Adipocyte (in vitro differentiated cells): ENCODE results near the gene RPL10A.

ENCODE experiments used
- DNase-seq: peaks from one replicate; pipeline ENCODE4 v3.0.0-alpha.2; 2015; ENCODE audit warnings: low read depth
- H3K27me3 ChIP-seq: replicated peaks from 2 replicates; pipeline ENCODE4 v1.7.0; 2013; ENCODE audit warnings: mild to moderate bottlenecking, low read length, moderate library complexity; ENCODE audit not compliant: control insufficient read depth, insufficient read depth
- H3K36me3 ChIP-seq: 2 replicates; pipeline ENCODE4 v1.7.0; 2013; ENCODE audit warnings: low read length, mild to moderate bottlenecking, moderate library complexity; ENCODE audit not compliant: control insufficient read depth, insufficient read depth, severe bottlenecking
- H3K4me1 ChIP-seq: 2 replicates; pipeline ENCODE4 v1.7.0; 2013; ENCODE audit warnings: mild to moderate bottlenecking, low read length, moderate library complexity; ENCODE audit not compliant: control insufficient read depth, insufficient read depth
- H3K4me3 ChIP-seq: 2 replicates; pipeline ENCODE4 v1.7.0; 2013; ENCODE audit warnings: mild to moderate bottlenecking, low read length, moderate library complexity
- H3K9ac ChIP-seq: 2 replicates; pipeline ENCODE4 v1.7.0; 2013; ENCODE audit warnings: mild to moderate bottlenecking, low read length, moderate library complexity
- H3K9me3 ChIP-seq: 2 replicates; pipeline ENCODE4 v1.7.0; 2013; ENCODE audit warnings: mild to moderate bottlenecking, low read length, moderate library complexity; ENCODE audit not compliant: control insufficient read depth

Gene RPL10A

DNA sequence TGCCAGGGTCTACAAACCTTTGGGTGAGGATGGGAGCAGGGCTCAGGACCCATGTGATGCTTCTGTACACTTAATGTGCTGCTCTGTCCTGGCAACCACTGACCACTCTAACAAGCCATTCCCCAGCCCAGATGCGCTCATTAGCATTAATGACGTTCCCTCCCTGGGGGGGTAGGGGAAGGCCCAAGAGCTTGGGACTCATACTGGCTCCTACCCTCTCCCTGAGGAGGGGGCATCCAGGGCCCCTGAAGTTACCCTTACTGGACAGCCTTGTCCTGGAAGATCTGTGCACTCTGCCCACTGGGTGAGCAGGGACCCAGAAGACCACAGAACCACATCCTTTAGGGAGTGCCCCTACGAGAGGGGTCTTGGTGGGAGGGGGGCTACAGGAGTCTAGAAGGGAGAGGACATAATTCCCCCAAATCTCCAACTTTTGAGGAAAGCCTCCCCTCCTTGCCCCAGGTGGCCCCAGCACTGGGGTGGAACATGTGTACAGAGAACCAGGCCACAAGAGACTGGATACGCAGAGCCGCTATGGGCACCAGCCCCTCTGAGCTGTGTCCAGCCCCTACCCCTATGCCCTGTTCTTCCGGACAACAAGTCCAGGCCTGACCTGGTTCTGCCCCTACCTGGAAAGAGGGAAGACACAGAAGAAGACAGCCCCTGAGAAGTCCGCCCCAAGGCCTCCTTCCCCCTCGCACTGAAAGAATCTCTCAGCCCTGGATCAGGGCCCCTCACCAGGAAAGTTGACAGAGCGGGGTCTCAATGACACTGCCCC, 27.2 kb downstream of the RPL10A start:
- H3K27me3 ChIP-seq = no peaks in the 10 kb centered on the region
- peaks cover 31% of the 10 kb centered on the region for H3K4me1 ChIP-seq
- no peaks in the 10 kb centered on the region for H3K36me3 ChIP-seq
- peak; percentile 42 for DNase-seq
- no peaks in the 10 kb centered on the region for H3K9me3 ChIP-seq
- H3K4me3 ChIP-seq = peak overlapping the region; percentile 87
- peak overlapping the region; percentile 83 for H3K9ac ChIP-seq

DNA sequence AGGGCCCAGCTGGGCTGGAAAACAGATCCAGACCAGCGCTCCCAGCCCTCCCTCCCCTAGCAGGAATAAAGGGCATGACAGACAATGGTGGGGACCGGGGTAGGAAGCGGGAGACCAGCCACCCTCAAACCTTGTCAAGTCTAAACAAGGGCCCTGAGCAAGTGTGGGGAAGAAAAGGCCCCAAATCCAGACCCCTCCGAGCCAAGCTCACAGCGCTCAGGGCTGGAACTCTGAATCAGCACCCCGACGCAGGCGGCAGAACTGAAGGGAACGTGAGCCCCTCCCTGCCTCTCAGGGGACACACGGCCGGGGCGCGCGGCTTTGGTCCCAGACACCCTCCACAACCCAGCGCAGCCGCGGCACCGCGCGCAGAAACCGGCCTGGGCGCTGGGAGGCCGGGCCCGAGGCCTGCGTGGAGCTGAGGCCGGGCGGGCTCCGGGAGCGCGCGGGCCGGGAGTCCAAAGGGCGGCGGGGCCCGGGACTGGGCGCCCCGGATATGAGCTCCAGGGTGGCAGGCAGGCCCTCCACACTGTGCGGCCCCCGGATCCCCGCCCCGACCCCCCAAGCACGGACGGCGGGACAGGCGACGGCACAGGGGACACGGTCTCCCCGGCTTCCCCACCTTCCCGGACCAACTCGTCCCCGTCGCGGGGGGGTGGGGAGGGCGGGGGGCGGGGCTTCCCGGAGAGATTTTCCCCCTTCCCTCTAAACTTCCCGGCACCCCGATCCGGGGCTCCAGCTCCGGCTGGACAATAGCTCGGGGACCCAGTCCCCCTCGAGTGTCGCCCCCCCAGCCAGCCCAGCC, 28.0 kb downstream of the RPL10A start:
- peak overlapping the region; percentile 87 for H3K4me3 ChIP-seq
- DNase-seq = peak; percentile 73
- peak overlapping the region; percentile 83 for H3K9ac ChIP-seq
- H3K27me3 ChIP-seq = no peaks in the 10 kb centered on the region
- H3K9me3 ChIP-seq = no peaks in the 10 kb centered on the region
- H3K36me3 ChIP-seq = no peaks in the 10 kb centered on the region
- peaks cover 29% of the 10 kb centered on the region for H3K4me1 ChIP-seq

DNA sequence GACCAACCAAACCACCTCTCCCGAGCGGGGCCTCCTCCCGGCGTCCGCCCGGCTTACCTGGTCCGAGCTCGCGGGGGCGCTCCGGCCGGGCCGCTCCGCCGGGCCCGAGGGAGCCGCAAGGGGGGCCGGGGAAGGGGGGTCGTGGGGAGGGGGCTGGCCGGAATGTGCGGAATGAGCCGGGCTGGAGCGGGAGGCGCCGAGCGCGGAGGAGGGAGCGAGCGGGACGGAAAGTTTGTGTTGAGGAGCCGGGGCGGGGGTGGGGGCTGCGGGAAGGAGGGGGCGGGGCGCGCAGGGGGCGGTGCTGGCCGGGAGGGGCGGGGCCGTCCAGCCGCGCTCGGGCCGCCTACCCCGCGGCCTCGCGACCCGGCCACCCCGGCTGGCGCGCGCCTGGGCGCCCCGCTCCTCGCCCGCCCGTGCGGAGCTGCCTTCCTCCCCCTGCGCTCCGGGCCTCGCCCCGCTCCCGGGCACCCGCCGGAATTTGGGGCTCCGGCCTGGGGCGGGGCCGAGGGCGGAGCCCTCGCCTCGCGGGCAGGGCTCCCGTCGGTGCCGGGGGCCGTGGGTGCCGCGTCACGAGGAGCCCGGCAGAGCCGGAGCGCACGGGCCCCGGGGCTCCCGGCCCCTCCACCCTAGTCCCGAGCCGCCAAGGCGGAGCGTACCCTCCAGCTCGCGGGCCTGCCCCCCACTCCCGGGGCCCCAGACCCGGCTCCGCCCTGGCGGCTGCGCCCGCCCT, 28.8 kb downstream of the RPL10A start, which contains the start of gene TEAD3:
TSS of gene TEAD3 (minus strand) at position 239 of the 730 bp plus-strand sequence.
- Histone ChIP-seq H3K4me1 (peaks cover 27% of the 10 kb centered on the region), H3K4me3 (peak within 1 kb of the TSS; percentile 87), H3K27me3 (no peaks in the 10 kb centered on the region), H3K9ac (peak within 1 kb of the TSS; percentile 90), H3K36me3 (no peaks in the 10 kb centered on the region), H3K9me3 (no peaks in the 10 kb centered on the region)
- DNase-seq = peak; percentile 90

DNA sequence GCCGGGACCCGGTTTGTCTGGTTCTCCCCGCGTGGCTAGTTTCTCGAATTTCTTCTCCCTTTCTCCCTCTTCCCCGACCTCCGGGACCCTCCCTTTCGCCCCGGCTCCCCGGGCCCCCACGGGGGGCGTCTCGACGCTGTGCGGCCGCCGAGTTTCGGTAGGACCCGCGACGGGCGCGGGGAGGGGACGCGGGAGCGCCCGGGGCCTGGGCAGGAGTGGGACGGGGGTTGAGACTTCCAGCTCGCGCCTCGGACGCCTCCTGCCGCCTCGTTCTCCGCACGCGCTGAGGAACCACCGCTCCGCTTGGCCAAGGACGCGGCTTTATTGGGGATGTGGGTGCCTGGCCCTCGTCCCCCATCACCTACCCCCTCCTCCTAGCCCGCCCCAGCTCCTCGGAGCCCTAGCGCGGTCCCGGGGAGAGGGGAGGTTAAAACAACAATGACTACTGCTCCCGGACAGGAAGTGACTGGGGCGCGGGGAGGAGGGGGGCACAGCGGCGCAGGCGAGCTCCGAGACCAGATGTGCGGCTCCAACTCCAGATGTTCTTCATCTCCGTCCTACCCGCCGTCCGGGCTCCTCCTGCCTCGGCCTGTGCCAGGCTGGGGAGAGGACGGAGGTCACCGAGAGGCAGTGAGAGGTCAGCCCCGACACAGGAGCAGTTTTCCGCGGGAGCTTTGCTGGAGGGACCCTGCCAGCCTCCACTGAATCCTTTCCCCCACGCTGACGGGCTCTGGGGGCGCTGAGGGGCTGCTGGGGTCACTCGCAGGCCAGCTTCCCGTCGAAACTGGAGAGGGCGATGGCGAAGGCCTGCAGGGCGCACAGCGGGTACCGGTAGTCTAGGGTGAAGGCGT, 29.6 kb downstream of the RPL10A start:
- peak; percentile 93 for DNase-seq

DNA sequence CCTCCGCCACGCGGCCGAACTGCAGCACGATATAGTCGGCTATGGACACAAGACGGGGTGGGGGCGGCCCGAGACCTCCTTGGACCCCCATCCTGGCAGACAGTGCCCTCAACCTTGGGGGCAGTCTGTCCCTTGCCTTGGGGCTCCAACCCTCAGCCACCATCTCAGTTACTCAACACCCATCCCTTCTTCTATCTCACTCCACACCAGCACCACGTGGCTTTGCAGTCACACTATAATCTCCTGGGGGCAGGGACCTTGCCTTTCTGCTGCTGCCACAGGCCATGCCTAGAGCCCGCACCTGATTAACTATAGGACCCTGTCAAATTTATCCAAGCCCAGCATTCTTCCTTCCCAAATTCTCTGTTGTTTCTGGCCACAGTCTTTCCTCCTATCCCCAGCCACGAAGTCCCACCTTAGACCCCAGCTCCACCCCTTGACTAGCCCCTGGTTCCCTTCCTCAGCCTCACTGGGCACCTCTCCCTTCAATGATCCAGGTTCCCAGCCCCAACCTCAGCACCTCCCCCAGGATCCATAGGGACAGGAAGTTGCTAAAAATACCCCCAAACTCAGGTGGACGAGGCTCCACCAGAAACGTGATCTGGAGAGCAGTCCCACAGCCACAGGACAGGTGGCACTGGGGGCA, 30.3 kb downstream of the RPL10A start:
- peak overlapping the region; percentile 90 for H3K9ac ChIP-seq
- H3K4me3 ChIP-seq = peak overlapping the region; percentile 81
- peak; percentile 37 for DNase-seq
- H3K9me3 ChIP-seq = no peaks in the 10 kb centered on the region
- no peaks in the 10 kb centered on the region for H3K36me3 ChIP-seq
- peaks cover 23% of the 10 kb centered on the region for H3K4me1 ChIP-seq
- H3K27me3 ChIP-seq = peaks cover under 1% of the 10 kb centered on the region

More for the DNA sequence above, 29.6 kb downstream of the RPL10A start:
- peak overlapping the region; percentile 90 for H3K9ac ChIP-seq
- H3K27me3 ChIP-seq = no peaks in the 10 kb centered on the region
- peak overlapping the region; percentile 81 for H3K4me3 ChIP-seq
- H3K4me1 ChIP-seq = peaks cover 23% of the 10 kb centered on the region
- no peaks in the 10 kb centered on the region for H3K9me3 ChIP-seq
- no peaks in the 10 kb centered on the region for H3K36me3 ChIP-seq

DNA sequence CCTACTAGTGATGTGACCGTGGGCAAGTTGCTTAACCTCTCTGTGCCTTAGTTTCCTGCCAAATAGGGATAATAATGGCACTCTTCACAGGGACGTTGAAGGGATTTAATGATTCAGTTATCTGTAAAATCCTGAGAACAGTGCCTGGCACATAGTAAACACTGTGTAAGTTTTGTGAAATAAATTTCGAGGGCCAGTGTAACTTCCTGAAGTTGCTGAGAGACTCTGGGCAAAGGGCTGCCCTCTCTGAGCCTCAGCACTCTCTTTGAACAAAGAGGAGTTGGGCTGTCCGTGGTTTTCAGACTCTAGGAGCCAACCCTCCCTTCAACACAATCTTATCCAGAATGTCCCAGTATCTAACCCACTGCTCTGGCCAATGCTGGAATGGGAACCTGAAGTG, 31.2 kb downstream of the RPL10A start:
- no peaks in the 10 kb centered on the region for H3K9me3 ChIP-seq
- no peak overlapping the region for H3K4me3 ChIP-seq
- H3K9ac ChIP-seq = no peak overlapping the region
- H3K36me3 ChIP-seq = no peaks in the 10 kb centered on the region
- no peak for DNase-seq
- peaks cover 7% of the 10 kb centered on the region for H3K27me3 ChIP-seq
- peaks cover 16% of the 10 kb centered on the region for H3K4me1 ChIP-seq

DNA sequence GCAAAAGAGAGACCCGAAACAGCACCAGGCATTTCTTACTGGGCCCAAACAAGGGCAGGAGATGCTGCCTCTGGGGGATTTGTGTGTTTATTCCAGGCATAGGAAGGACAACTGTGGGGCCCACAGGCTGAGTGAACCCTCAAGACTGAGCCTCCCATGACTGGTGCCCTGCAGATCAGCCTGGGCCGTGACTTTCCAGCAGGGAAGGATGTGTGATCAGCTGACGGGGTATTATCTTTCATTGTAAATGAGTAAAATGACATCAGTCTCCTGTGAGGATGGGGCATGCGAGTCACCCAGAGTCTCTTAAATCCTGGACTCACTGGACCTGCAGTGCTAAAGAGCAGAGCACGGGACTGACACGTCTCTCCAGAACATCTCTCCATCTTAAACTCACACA, 32.6 kb downstream of the RPL10A start:
- peaks cover 17% of the 10 kb centered on the region for H3K27me3 ChIP-seq
- H3K9ac ChIP-seq = no peak overlapping the region
- no peak overlapping the region for H3K4me3 ChIP-seq
- no peaks in the 10 kb centered on the region for H3K9me3 ChIP-seq
- DNase-seq = peak; percentile 44
- peaks cover 4% of the 10 kb centered on the region for H3K4me1 ChIP-seq
- no peaks in the 10 kb centered on the region for H3K36me3 ChIP-seq

DNA sequence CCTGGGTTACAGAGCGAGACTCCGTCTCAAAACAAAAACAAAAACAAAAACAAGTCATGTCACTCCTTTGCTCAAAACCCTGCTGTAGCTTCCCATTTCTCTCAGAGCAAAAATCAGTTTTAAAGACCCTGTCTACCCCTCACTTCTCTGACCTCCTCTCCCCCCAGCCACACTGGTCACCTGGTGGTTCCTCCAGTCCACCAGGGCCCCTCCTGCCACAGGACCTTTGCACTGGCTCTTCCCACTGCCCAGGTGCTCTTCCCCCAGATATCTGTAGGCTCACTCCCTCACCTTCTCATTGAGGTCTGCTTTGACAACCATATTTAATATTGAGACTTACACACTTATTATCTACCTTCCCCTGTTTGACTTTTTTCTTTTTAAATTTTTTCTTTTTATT, 33.6 kb downstream of the RPL10A start:
- peaks cover 27% of the 10 kb centered on the region for H3K27me3 ChIP-seq
- H3K9ac ChIP-seq = no peak overlapping the region
- peaks cover under 1% of the 10 kb centered on the region for H3K9me3 ChIP-seq
- H3K36me3 ChIP-seq = no peaks in the 10 kb centered on the region
- H3K4me3 ChIP-seq = no peak overlapping the region
- DNase-seq = no peak
- peaks cover 3% of the 10 kb centered on the region for H3K4me1 ChIP-seq

DNA sequence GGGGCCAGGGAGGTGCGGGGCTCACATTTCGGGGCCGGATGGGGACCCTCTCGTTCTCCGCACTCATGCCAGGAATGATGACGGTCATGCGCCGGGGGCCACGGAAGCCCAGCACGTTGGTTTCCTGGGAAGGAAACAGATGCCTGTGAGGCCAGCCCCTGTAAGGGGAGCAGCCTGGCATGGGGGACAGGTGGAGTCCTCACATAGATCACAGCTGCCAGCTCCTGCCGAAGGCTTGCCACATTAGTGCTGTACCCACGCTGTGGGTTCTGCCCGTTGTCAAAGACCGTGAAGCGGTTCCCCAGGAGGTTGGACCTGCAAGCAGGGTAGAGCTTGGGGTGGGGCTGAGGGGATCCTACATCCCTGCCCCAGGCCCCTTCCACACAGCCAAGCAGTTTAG, 35.3 kb downstream of the RPL10A start:
- H3K27me3 ChIP-seq = peaks cover 28% of the 10 kb centered on the region
- peaks cover 3% of the 10 kb centered on the region for H3K9me3 ChIP-seq
- no peaks in the 10 kb centered on the region for H3K36me3 ChIP-seq
- no peak for DNase-seq
- H3K4me3 ChIP-seq = no peak overlapping the region
- no peak overlapping the region for H3K9ac ChIP-seq
- H3K4me1 ChIP-seq = no peaks in the 10 kb centered on the region

DNA sequence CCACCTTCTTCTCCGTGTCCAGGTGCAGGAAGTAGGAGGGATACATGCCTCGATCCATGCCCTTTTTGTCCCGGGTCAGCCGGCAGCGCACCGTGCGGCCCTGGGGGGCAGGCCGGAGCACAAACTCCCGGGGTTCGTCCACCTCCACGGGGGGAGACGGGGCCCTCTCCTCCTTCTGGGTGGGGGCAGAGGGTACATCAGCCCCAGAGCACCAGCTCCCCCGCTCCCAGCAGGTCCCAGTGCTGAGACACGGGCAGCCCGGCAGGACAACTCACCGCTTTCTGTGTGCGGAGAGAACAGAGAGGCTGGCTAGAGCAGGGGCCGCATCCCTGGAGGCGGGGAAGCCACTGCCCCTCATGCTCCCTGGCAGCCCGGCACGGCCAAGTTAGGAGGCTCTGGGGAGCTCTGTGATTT, 37.8 kb downstream of the RPL10A start:
- Histone ChIP-seq H3K9ac (no peak overlapping the region), H3K9me3 (peaks cover 3% of the 10 kb centered on the region), H3K27me3 (peaks cover 49% of the 10 kb centered on the region), H3K4me3 (no peak overlapping the region), H3K36me3 (no peaks in the 10 kb centered on the region), H3K4me1 (no peaks in the 10 kb centered on the region)
- DNase-seq = no peak
